ENCODE results near the gene EFCAB6.

The EFCAB6 gene

GRCh38 chr22:43574738-43575137, 237.4 kb downstream of the EFCAB6 start:
- intact Hi-C loops (cut with DNase I), result no loop called here
- DNase-seq, result no peak

- intact Hi-C loops (cut with DNase I), result no loop called here
- DNase-seq, result no peak
These were observed 239.4 kb downstream of the EFCAB6 start for GRCh38 chr22:43572710-43573109.

GRCh38 chr22:43571181-43571580, 240.9 kb downstream of the EFCAB6 start:
- no peak for DNase-seq

GRCh38 chr22:43570531-43571165, 241.5 kb downstream of the EFCAB6 start:
- intact Hi-C loops (cut with DNase I), result no loop called here
- peak in 6 of 42 donors; percentile 19 to 45 (median 25) for DNase-seq

More at GRCh38 chr22:43571181-43571580, 240.9 kb downstream of the EFCAB6 start:
- intact Hi-C loops (cut with DNase I), result no loop called here

GRCh38 chr22:43569111-43569510, 243.0 kb downstream of the EFCAB6 start:
- intact Hi-C loops (cut with DNase I), result no loop called here
- DNase-seq, result no peak

- intact Hi-C loops (cut with DNase I), result no loop called here
- peak in 1 of 42 donors; percentile 38 for DNase-seq
These were observed 244.3 kb downstream of the EFCAB6 start for GRCh38 chr22:43567691-43568324.

GRCh38 chr22:43566561-43567332, 245.4 kb downstream of the EFCAB6 start:
- DNase-seq, result peak in 1 of 42 donors; percentile 22
- intact Hi-C loops (cut with DNase I), result no loop called here

GRCh38 chr22:43566021-43566420, 246.1 kb downstream of the EFCAB6 start:
- intact Hi-C loops (cut with DNase I), result no loop called here
- DNase-seq, result peak in 1 of 42 donors; percentile 31

- peak in 1 of 42 donors; percentile 13 for DNase-seq
- intact Hi-C loops (cut with DNase I), result no loop called here
These were observed 247.2 kb downstream of the EFCAB6 start for GRCh38 chr22:43564859-43565258.

- intact Hi-C loops (cut with DNase I), result no loop called here
- peak in 1 of 42 donors; percentile 25 for DNase-seq
These were observed 248.5 kb downstream of the EFCAB6 start for GRCh38 chr22:43563571-43563970.

- intact Hi-C loops (cut with DNase I), result no loop called here
- DNase-seq, result peak in 1 of 42 donors; percentile 13
These were observed 249.3 kb downstream of the EFCAB6 start for GRCh38 chr22:43562843-43563242.

- DNase-seq, result peak in 2 of 42 donors; percentile 8 to 36
- intact Hi-C loops (cut with DNase I), result no loop called here
These were observed 250.5 kb downstream of the EFCAB6 start for GRCh38 chr22:43561415-43562178.

- intact Hi-C loops (cut with DNase I), result no loop called here
- DNase-seq, result peak in 1 of 42 donors; percentile 34
These were observed 251.5 kb downstream of the EFCAB6 start for GRCh38 chr22:43560651-43561050.

- DNase-seq, result peak in 3 of 42 donors; percentile 7 to 15 (median 12)
- intact Hi-C loops (cut with DNase I), result no loop called here
These were observed 256.3 kb downstream of the EFCAB6 start for GRCh38 chr22:43555561-43556515.

- intact Hi-C loops (cut with DNase I), result no loop called here
- DNase-seq, result peak in 2 of 42 donors; percentile 9 to 18
These were observed 257.3 kb downstream of the EFCAB6 start for GRCh38 chr22:43554694-43555365.

- intact Hi-C loops (cut with DNase I), result no loop called here
- peak in 2 of 42 donors; percentile 0 to 10 for DNase-seq
These were observed 257.9 kb downstream of the EFCAB6 start for GRCh38 chr22:43554259-43554636.

GRCh38 chr22:43553451-43554258, 258.4 kb downstream of the EFCAB6 start:
- DNase-seq, result peak in 2 of 42 donors; percentile 18 to 28

More at GRCh38 chr22:43553451-43554258, 258.4 kb downstream of the EFCAB6 start:
- intact Hi-C loops (cut with DNase I), result no loop called here

Data from head of caudate nucleus (tissue), 42 donors.